ENCODE measurements around the gene OR5K2. TPM values are rescaled to one million over a fixed set of nuclear protein-coding genes. Genes with fewer than 3 reads are reported as not detected.

The OR5K2 gene
- total and polyA plus RNA-seq, 10 of the 15 experiments (the other 5 are each of a cell fraction or from before 2014, with no cell fraction given) = 0.12 TPM; not detected in 9

GRCh38 chr3:98525494-98525893, 28.0 kb downstream of the OR5K2 start (continued):
- peak in 1 of 2 experiments; percentile 33; a peak in 2 of 4 replicates for TF ChIP-seq EP300 (IDR thresholded peaks at IDR 0.05; ENCODE audit: borderline replicate concordance in 1 of 2, control insufficient read depth in 1 of 2, low read depth in 2 of 2, low read length in 2 of 2)
- TF ChIP-seq KLF5 (IDR thresholded peaks at IDR 0.05; ENCODE audit: partially characterized antibody) = peak; percentile 47
- TF ChIP-seq IKZF1 (conservative IDR thresholded peaks at IDR 0.05) = peak; percentile 84
- TF ChIP-seq, protein P1, sequence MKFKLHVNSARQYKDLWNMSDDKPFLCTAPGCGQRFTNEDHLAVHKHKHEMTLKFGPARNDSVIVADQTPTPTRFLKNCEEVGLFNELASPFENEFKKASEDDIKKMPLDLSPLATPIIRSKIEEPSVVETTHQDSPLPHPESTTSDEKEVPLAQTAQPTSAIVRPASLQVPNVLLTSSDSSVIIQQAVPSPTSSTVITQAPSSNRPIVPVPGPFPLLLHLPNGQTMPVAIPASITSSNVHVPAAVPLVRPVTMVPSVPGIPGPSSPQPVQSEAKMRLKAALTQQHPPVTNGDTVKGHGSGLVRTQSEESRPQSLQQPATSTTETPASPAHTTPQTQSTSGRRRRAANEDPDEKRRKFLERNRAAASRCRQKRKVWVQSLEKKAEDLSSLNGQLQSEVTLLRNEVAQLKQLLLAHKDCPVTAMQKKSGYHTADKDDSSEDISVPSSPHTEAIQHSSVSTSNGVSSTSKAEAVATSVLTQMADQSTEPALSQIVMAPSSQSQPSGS (IDR thresholded peaks at IDR 0.05; ENCODE audit: low read length) = no peak
- no peak for TF ChIP-seq CREM (IDR thresholded peaks at IDR 0.05; ENCODE audit: low read depth)
- TF ChIP-seq ZSCAN29 (IDR thresholded peaks at IDR 0.05) = 0 out of 2 replicates have a peak, but pooled peaks have one; percentile 39
- TF ChIP-seq USF1 (IDR thresholded peaks at IDR 0.05; ENCODE audit: borderline replicate concordance, extremely low read length, insufficient read depth, low read depth, low read length) = no peak
- TF ChIP-seq BHLHE40 (IDR thresholded peaks at IDR 0.05; ENCODE audit: borderline replicate concordance in 1 of 2, low read depth in 2 of 2, low read length in 1 of 2) = peak in 1 of 2 experiments; percentile 14; a peak in 1 of 4 replicates
- no peak for TF ChIP-seq SUPT20H (IDR thresholded peaks at IDR 0.05; ENCODE audit: borderline replicate concordance, control insufficient read depth, low read depth, low read length)
- TF ChIP-seq MTA2 (IDR thresholded peaks at IDR 0.05; ENCODE audit: low read depth) = peak; percentile 81; the same call in 1 of the 2 replicates
- TF ChIP-seq MTA3 (IDR thresholded peaks at IDR 0.05; ENCODE audit: borderline replicate concordance, low read length) = peak; percentile 33; the same call in 1 of the 2 replicates
- TF ChIP-seq ZNF217 (IDR thresholded peaks at IDR 0.05) = 0 out of 2 replicates have a peak, but pooled peaks have one; percentile 55
- no peak for TF ChIP-seq FOXM1 (IDR thresholded peaks at IDR 0.05; ENCODE audit: low read depth, low read length)
- TF ChIP-seq PML (IDR thresholded peaks at IDR 0.05; ENCODE audit: low read length) = no peak
- 0 out of 2 replicates have a peak, but pooled peaks have one; percentile 56 for TF ChIP-seq MEF2A (IDR thresholded peaks at IDR 0.05; ENCODE audit: insufficient read depth, low read depth, low read length)
- peak; percentile 36; the same call in 1 of the 2 replicates for TF ChIP-seq ZNF687 (IDR thresholded peaks at IDR 0.05)

Measured in GM12878 (cell line).